ENCODE results near the gene STMN1. TPM values are rescaled to one million over a fixed set of nuclear protein-coding genes. Genes with fewer than 3 reads are reported as not detected.

Gene STMN1
- total RNA-seq, 1 experiment from 2014 or later: 933 TPM

GRCh38 chr1:25914074-25914995, 8.1 kb upstream of the STMN1 start:
- CTCF ChIA-PET: no interaction called here
- H3K36me3 ChIP-seq (ENCODE audit: insufficient read depth, low read length, poor library complexity, severe bottlenecking): no peaks in the 10 kb centered on the region
- no peaks in the 10 kb centered on the region for H3K27me3 ChIP-seq (replicated peaks; ENCODE audit: insufficient read depth, low read depth, low read length, poor library complexity)
- no peak for DNase-seq (ENCODE audit: low spot score)
- no peaks in the 10 kb centered on the region for H3K4me1 ChIP-seq (ENCODE audit: insufficient read depth, low read length, poor library complexity, severe bottlenecking)
- TF ChIP-seq CTCF (conservative IDR thresholded peaks at IDR 0.05; ENCODE audit: low read depth, low read length) (no peak), EZH2 (IDR thresholded peaks at IDR 0.05; ENCODE audit: borderline replicate concordance, low read depth, low read length, poor library complexity, severe bottlenecking) (no peak)
- H3K9me3 ChIP-seq (ENCODE audit: low read depth, low read length, poor library complexity, severe bottlenecking): no peaks in the 10 kb centered on the region
- POLR2A ChIA-PET (ENCODE audit: low non-redundant PET): no interaction called here
- BruUV-seq (replicated peaks): no TSS peak
- intact Hi-C loops (cut with micrococcal nuclease; ENCODE audit: unreplicated experiment): no loop called here
- H3K27ac ChIP-seq (ENCODE audit: low read depth, low read length, poor library complexity, severe bottlenecking): no peak overlapping the region
- no peak overlapping the region for H3K4me3 ChIP-seq (ENCODE audit: low read depth, low read length, poor library complexity, severe bottlenecking)

GRCh38 chr1:25913206-25913605, 7.0 kb upstream of the STMN1 start:
- Histone ChIP-seq H3K4me3 (ENCODE audit: low read depth, low read length, poor library complexity, severe bottlenecking) (no peak overlapping the region), H3K4me1 (ENCODE audit: insufficient read depth, low read length, poor library complexity, severe bottlenecking) (no peaks in the 10 kb centered on the region), H3K36me3 (ENCODE audit: insufficient read depth, low read length, poor library complexity, severe bottlenecking) (no peaks in the 10 kb centered on the region), H3K27me3 (replicated peaks; ENCODE audit: insufficient read depth, low read depth, low read length, poor library complexity) (no peaks in the 10 kb centered on the region), H3K27ac (ENCODE audit: low read depth, low read length, poor library complexity, severe bottlenecking) (no peak overlapping the region), H3K9me3 (ENCODE audit: low read depth, low read length, poor library complexity, severe bottlenecking) (no peaks in the 10 kb centered on the region)
- DNase-seq (ENCODE audit: low spot score): no peak
- intact Hi-C loops (cut with micrococcal nuclease; ENCODE audit: unreplicated experiment): no loop called here
- TF ChIP-seq CTCF (conservative IDR thresholded peaks at IDR 0.05; ENCODE audit: low read depth, low read length): no peak
- no peak for TF ChIP-seq EZH2 (IDR thresholded peaks at IDR 0.05; ENCODE audit: borderline replicate concordance, low read depth, low read length, poor library complexity, severe bottlenecking)
- CTCF ChIA-PET: no interaction called here
- POLR2A ChIA-PET (ENCODE audit: low non-redundant PET): no interaction called here
- no TSS peak for BruUV-seq (replicated peaks)

- BruUV-seq (replicated peaks): no TSS peak
- intact Hi-C loops (cut with micrococcal nuclease; ENCODE audit: unreplicated experiment): no loop called here
- Histone ChIP-seq H3K9me3 (ENCODE audit: low read depth, low read length, poor library complexity, severe bottlenecking) (no peaks in the 10 kb centered on the region), H3K27ac (ENCODE audit: low read depth, low read length, poor library complexity, severe bottlenecking) (no peak overlapping the region), H3K4me3 (ENCODE audit: low read depth, low read length, poor library complexity, severe bottlenecking) (no peak overlapping the region), H3K4me1 (ENCODE audit: insufficient read depth, low read length, poor library complexity, severe bottlenecking) (no peaks in the 10 kb centered on the region), H3K27me3 (replicated peaks; ENCODE audit: insufficient read depth, low read depth, low read length, poor library complexity) (no peaks in the 10 kb centered on the region), H3K36me3 (ENCODE audit: insufficient read depth, low read length, poor library complexity, severe bottlenecking) (no peaks in the 10 kb centered on the region)
- TF ChIP-seq EZH2 (IDR thresholded peaks at IDR 0.05; ENCODE audit: borderline replicate concordance, low read depth, low read length, poor library complexity, severe bottlenecking) (no peak), CTCF (conservative IDR thresholded peaks at IDR 0.05; ENCODE audit: low read depth, low read length) (no peak)
- CTCF ChIA-PET: no interaction called here
- no peak for DNase-seq (ENCODE audit: low spot score)
- POLR2A ChIA-PET (ENCODE audit: low non-redundant PET): no interaction called here
These were observed 6.0 kb upstream of the STMN1 start for GRCh38 chr1:25912076-25912831.
